Erythroblast (primary cell): ENCODE measurements around the gene SOCS2.

ENCODE experiments used
- GATA1 ChIP-seq: IDR thresholded peaks from 2 replicates; pipeline ENCODE4 v1.6.1; 2011; ENCODE audit warnings: low read depth, mild to moderate bottlenecking, control low read depth, low read length, moderate library complexity
- POLR2A ChIP-seq: IDR thresholded peaks from 2 replicates; pipeline ENCODE4 v1.6.1; 2011; ENCODE audit warnings: mild to moderate bottlenecking, low read length

DNA sequence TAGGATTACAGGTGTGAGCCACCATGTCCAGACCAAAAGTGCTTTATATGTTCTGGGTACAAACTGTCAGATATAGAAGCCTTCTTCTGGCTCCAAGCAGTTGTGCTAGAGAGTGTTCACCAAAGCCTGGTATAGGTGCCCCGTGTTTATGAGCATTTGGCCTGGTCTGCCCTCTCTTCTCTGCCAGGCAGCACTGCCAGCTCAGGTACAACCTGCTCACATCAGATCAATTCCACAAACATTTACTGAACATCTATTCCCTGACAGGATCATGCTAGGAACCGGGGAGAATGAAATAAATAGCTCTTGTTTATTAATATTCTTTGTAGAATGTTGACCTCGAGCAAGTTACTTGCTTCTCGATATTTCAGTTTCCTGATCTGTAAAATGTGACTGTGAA, 20.0 kb upstream of the SOCS2 start:
- TF ChIP-seq POLR2A (no peak), GATA1 (no peak)
